T47D (cell line): ENCODE measurements around the gene DPP10.

Source experiments
- DNase-seq, 2 experiments: peaks; one replicate each; pipeline versions ENCODE4 v3.0.0 to v3.0.0-alpha.2; 2011 to 2012; ENCODE audit warnings: low read depth in 1 of 2, low spot score in 1 of 2
- JUND ChIP-seq: IDR thresholded peaks from 2 replicates; pipeline ENCODE4 v1.6.1; 2012; ENCODE audit warnings: low read depth
- in situ Hi-C: cut with HindIII; loops from 2 replicates; pipeline ENCODE4 v1.10.0; 2016; ENCODE audit warnings: low sequenced_read_pairs, low pct_unique_long_range_greater_than_20kb

Gene DPP10

GRCh38 chr2:115292742-115293141 lies 850.3 kb downstream of the DPP10 start:
- no peak for DNase-seq
- in situ Hi-C loops, result no loop called here
- TF ChIP-seq JUND, result no peak

GRCh38 chr2:115294999-115295398 lies 852.6 kb downstream of the DPP10 start:
- DNase-seq, result no peak
- TF ChIP-seq JUND, result no peak
- in situ Hi-C loops, result no loop called here

GRCh38 chr2:115297056-115297455 lies 854.6 kb downstream of the DPP10 start:
- DNase-seq, result no peak
- TF ChIP-seq JUND, result no peak
- in situ Hi-C loops, result no loop called here

- in situ Hi-C loops, result no loop called here
- TF ChIP-seq JUND, result no peak
Measured at GRCh38 chr2:115299199-115299598, 856.8 kb downstream of the DPP10 start.

GRCh38 chr2:115305712-115306111 lies 863.3 kb downstream of the DPP10 start:
- in situ Hi-C loops, result no loop called here
- TF ChIP-seq JUND, result no peak
- DNase-seq, result no peak

More at GRCh38 chr2:115299199-115299598, 856.8 kb downstream of the DPP10 start:
- DNase-seq, result no peak

GRCh38 chr2:115314119-115314518 lies 871.7 kb downstream of the DPP10 start:
- DNase-seq, result no peak
- in situ Hi-C loops, result no loop called here

GRCh38 chr2:115327061-115327460 lies 884.6 kb downstream of the DPP10 start:
- in situ Hi-C loops, result no loop called here
- TF ChIP-seq JUND, result no peak
- no peak for DNase-seq

More at GRCh38 chr2:115314119-115314518, 871.7 kb downstream of the DPP10 start:
- TF ChIP-seq JUND, result no peak

GRCh38 chr2:115359550-115359949 lies 917.1 kb downstream of the DPP10 start:
- TF ChIP-seq JUND, result no peak
- no peak for DNase-seq
- in situ Hi-C loops, result no loop called here

GRCh38 chr2:115364093-115364492 lies 921.7 kb downstream of the DPP10 start:
- TF ChIP-seq JUND, result no peak
- in situ Hi-C loops, result no loop called here

GRCh38 chr2:115369400-115369799 lies 927.0 kb downstream of the DPP10 start:
- in situ Hi-C loops, result no loop called here
- no peak for TF ChIP-seq JUND
- DNase-seq, result no peak

More at GRCh38 chr2:115364093-115364492, 921.7 kb downstream of the DPP10 start:
- DNase-seq, result no peak

- no peak for DNase-seq
- in situ Hi-C loops, result no loop called here
- TF ChIP-seq JUND, result no peak
Measured at GRCh38 chr2:115374981-115375380, 932.5 kb downstream of the DPP10 start.

GRCh38 chr2:115384399-115384798 lies 942.0 kb downstream of the DPP10 start:
- in situ Hi-C loops, result no loop called here
- no peak for DNase-seq
- no peak for TF ChIP-seq JUND

- no peak for DNase-seq
- in situ Hi-C loops, result no loop called here
- TF ChIP-seq JUND, result no peak
Measured at GRCh38 chr2:115386465-115386864, 944.0 kb downstream of the DPP10 start.

- DNase-seq, result peak in 1 of 2 experiments; percentile 5
- TF ChIP-seq JUND, result no peak
- in situ Hi-C loops, result no loop called here
Measured at GRCh38 chr2:115389024-115389423, 946.6 kb downstream of the DPP10 start.
